Measurements from ENCODE around the gene RRP15. TPM values are rescaled to one million over a fixed set of nuclear protein-coding genes. Genes with fewer than 3 reads are reported as not detected.

RRP15 gene
- total RNA-seq, 1 donor from 2014 or later: 15.8 TPM

GRCh38 chr1:218347723-218348627 is 62.9 kb downstream of the RRP15 start:
- Mint-ChIP-seq H3K4me3 (peak overlapping the region; percentile 41), H3K27me3 (ENCODE audit: insufficient read depth, low read depth) (peaks cover 20% of the 10 kb centered on the region), H3K27ac (no peak overlapping the region), H3K36me3 (no peaks in the 10 kb centered on the region), H3K4me1 (peaks cover 15% of the 10 kb centered on the region), H3K9me3 (no peaks in the 10 kb centered on the region)
- Histone ChIP-seq H3K9me3 (ENCODE audit: low read depth) (no peaks in the 10 kb centered on the region), H4K20me1 (ENCODE audit: low read depth) (no peaks in the 10 kb centered on the region), H3K4me2 (peak overlapping the region; percentile 86), H3K79me2 (ENCODE audit: low read depth) (no peaks in the 10 kb centered on the region), H3K9ac (no peak overlapping the region), H3K4me3 (peak overlapping the region; percentile 72), H3K27ac (no peak overlapping the region), H3K27me3 (peaks cover 38% of the 10 kb centered on the region), H3K4me1 (no peaks in the 10 kb centered on the region), H2AFZ (replicated peaks) (peak overlapping the region; percentile 97), H3F3A (ENCODE audit: low read depth) (peaks cover 11% of the 10 kb centered on the region), H3K36me3 (no peaks in the 10 kb centered on the region)
- TF ChIP-seq EZH2phosphoT487 (IDR thresholded peaks at IDR 0.05) (no peak), CTCF (IDR thresholded peaks at IDR 0.05) (no peak)
- DNase-seq (ENCODE audit: low spot score): no peak

GRCh38 chr1:218348628-218349071 is 63.6 kb downstream of the RRP15 start:
- H3K9ac ChIP-seq: no peak overlapping the region
- Mint-ChIP-seq H3K36me3 (no peaks in the 10 kb centered on the region), H3K4me3 (no peak overlapping the region), H3K27ac (no peak overlapping the region), H3K4me1 (peaks cover 15% of the 10 kb centered on the region), H3K27me3 (ENCODE audit: insufficient read depth, low read depth) (peaks cover 24% of the 10 kb centered on the region), H3K9me3 (no peaks in the 10 kb centered on the region)
- H3K36me3 ChIP-seq: no peaks in the 10 kb centered on the region
- no peak overlapping the region for H3K27ac ChIP-seq
- H3K9me3 ChIP-seq (ENCODE audit: low read depth): no peaks in the 10 kb centered on the region
- no peak for DNase-seq (ENCODE audit: low spot score)
- H3F3A ChIP-seq (ENCODE audit: low read depth): peaks cover 11% of the 10 kb centered on the region
- no peak overlapping the region for H2AFZ ChIP-seq (replicated peaks)
- no peaks in the 10 kb centered on the region for H3K4me1 ChIP-seq
- no peaks in the 10 kb centered on the region for H3K79me2 ChIP-seq (ENCODE audit: low read depth)
- no peak overlapping the region for H3K4me3 ChIP-seq
- no peaks in the 10 kb centered on the region for H4K20me1 ChIP-seq (ENCODE audit: low read depth)
- H3K4me2 ChIP-seq: no peak overlapping the region
- TF ChIP-seq CTCF (IDR thresholded peaks at IDR 0.05) (no peak), EZH2phosphoT487 (IDR thresholded peaks at IDR 0.05) (no peak), EZH2 (IDR thresholded peaks at IDR 0.05) (no peak)
- H3K27me3 ChIP-seq: peaks cover 36% of the 10 kb centered on the region

GRCh38 chr1:218349348-218350034 is 64.4 kb downstream of the RRP15 start:
- Histone ChIP-seq H3K79me2 (ENCODE audit: low read depth) (no peaks in the 10 kb centered on the region), H4K20me1 (ENCODE audit: low read depth) (no peaks in the 10 kb centered on the region), H3K36me3 (no peaks in the 10 kb centered on the region), H3F3A (ENCODE audit: low read depth) (peaks cover 11% of the 10 kb centered on the region), H3K27me3 (peaks cover 28% of the 10 kb centered on the region), H3K27ac (no peak overlapping the region), H3K9ac (no peak overlapping the region), H3K9me3 (ENCODE audit: low read depth) (no peaks in the 10 kb centered on the region), H3K4me3 (no peak overlapping the region), H3K4me2 (no peak overlapping the region), H3K4me1 (no peaks in the 10 kb centered on the region), H2AFZ (replicated peaks) (no peak overlapping the region)
- Mint-ChIP-seq H3K4me3 (no peak overlapping the region), H3K27me3 (ENCODE audit: insufficient read depth, low read depth) (peaks cover 24% of the 10 kb centered on the region), H3K36me3 (no peaks in the 10 kb centered on the region), H3K27ac (no peak overlapping the region), H3K9me3 (no peaks in the 10 kb centered on the region), H3K4me1 (peaks cover 15% of the 10 kb centered on the region)
- no peak for DNase-seq (ENCODE audit: low spot score)
- TF ChIP-seq CTCF (IDR thresholded peaks at IDR 0.05): no peak
- TF ChIP-seq EZH2 (IDR thresholded peaks at IDR 0.05): no peak
- no peak for TF ChIP-seq EZH2phosphoT487 (IDR thresholded peaks at IDR 0.05)

Measured in neural progenitor cell (in vitro differentiated cells).